ENCODE results near the gene C8G. TPM values are rescaled to one million over a fixed set of nuclear protein-coding genes. Genes with fewer than 3 reads are reported as not detected.

The C8G gene
- total and polyA plus RNA-seq, 2 donors (not counting 1 experiment from before 2014, with no cell fraction given) = 1.7 to 2.8 TPM

- H3K36me3 ChIP-seq (replicated peaks in 1 of 2; ENCODE audit: control extremely low read depth in 1 of 2, control insufficient read depth in 1 of 2, extremely low read depth in 1 of 2, insufficient read depth in 2 of 2, low read length in 1 of 2) = peaks cover 0 to 24% of the 10 kb centered on the region in 2 experiments
- H3K4me1 Mint-ChIP-seq = peaks cover 14% of the 10 kb centered on the region
- intact Hi-C loops (cut with micrococcal nuclease) = loop anchor here (2.0 kb wide), 1 partner anchor 155 kb away; the partner anchor contains the start of gene TMEM141
- no peaks in the 10 kb centered on the region for H3K9me3 Mint-ChIP-seq (ENCODE audit: insufficient read depth)
- no peak overlapping the region for H3K4me3 ChIP-seq (ENCODE audit: control extremely low read depth in 1 of 5, extremely low read depth in 1 of 5, insufficient read depth in 1 of 5, low read depth in 2 of 5, low read length in 4 of 5)
- no peak for TF ChIP-seq CTCF (IDR thresholded peaks at IDR 0.05)
- no peak for TF ChIP-seq EZH2 (IDR thresholded peaks at IDR 0.05; ENCODE audit: borderline replicate concordance, insufficient read depth, low read depth, low read length, poor library complexity, severe bottlenecking)
- ATAC-seq (ENCODE audit: low read depth) = no peak
- no peaks in the 10 kb centered on the region for H3K27me3 Mint-ChIP-seq
- H3K9ac ChIP-seq (ENCODE audit: low read length) = no peak overlapping the region
- no peaks in the 10 kb centered on the region for H3K9me3 ChIP-seq (ENCODE audit: control extremely low read depth in 1 of 3, control insufficient read depth in 2 of 3, insufficient read depth in 1 of 3, low read length in 2 of 3)
- no peak overlapping the region for H3K27ac Mint-ChIP-seq
- no peak overlapping the region for H3K4me3 Mint-ChIP-seq
- peak overlapping the region; percentile 81 for H3K4me2 ChIP-seq (replicated peaks; ENCODE audit: low read depth, low read length, poor library complexity, severe bottlenecking)
- H4K20me1 ChIP-seq (ENCODE audit: control insufficient read depth, insufficient read depth, low read length, poor library complexity, severe bottlenecking) = peaks cover 35% of the 10 kb centered on the region
- peaks cover 15 to 28% of the 10 kb centered on the region in 2 donors for H3K4me1 ChIP-seq (ENCODE audit: control insufficient read depth in 2 of 2, insufficient read depth in 2 of 2, low read length in 2 of 2)
- no peaks in the 10 kb centered on the region for H3K27me3 ChIP-seq (replicated peaks in 1 of 4; ENCODE audit: control extremely low read depth in 1 of 4, control insufficient read depth in 3 of 4, insufficient read depth in 4 of 4, low read length in 3 of 4)
- no peak overlapping the region for H3K27ac ChIP-seq (ENCODE audit: low read length in 2 of 2)
- ChIA-PET CTCF (interaction anchor here (0.9 to 2.4 kb wide), 4 partner anchors 80 to 139 kb away, joined by 3 to 10 read pairs (median 5); no protein-coding TSS in a partner anchor), POLR2A (interaction anchor here (0.6 kb wide), 1 partner anchor 20 kb away, joined by 5 read pairs; no protein-coding TSS in a partner anchor)
- DNase-seq = no peak
- H3K79me2 ChIP-seq (ENCODE audit: control insufficient read depth, insufficient read depth, low read length) = peaks cover 22% of the 10 kb centered on the region
- no peak overlapping the region for H2AFZ ChIP-seq (ENCODE audit: insufficient read depth, low read depth, low read length, poor library complexity, severe bottlenecking)
- 89% methylated on average over 30 of the region's 30 CpGs for WGBS (ENCODE audit: insufficient coverage)
These were observed 537 bp downstream of the C8G start for GRCh38 chr9:136945333-136946227.

Data from B cell (primary cell).